Psoas muscle (tissue), 8 donors: ENCODE measurements around the gene ABCG1. TPM values are rescaled to one million over a fixed set of nuclear protein-coding genes. Genes with fewer than 3 reads are reported as not detected.

ENCODE experiments used
- ATAC-seq, 4 donors: fragments of 200-7000 bp; cut with Tn5 transposase; one replicate each; pipeline ENCODE4 v1.9.1; 2020; ENCODE audit warnings: moderate library complexity in 3 of 4, mild to moderate bottlenecking in 2 of 4
- DNase-seq, 2 donors: peaks; one replicate each; pipeline ENCODE4 v3.0.0-alpha.2; 2020
- H3K27ac ChIP-seq: fragments of 200-600 bp; one replicate; pipeline ENCODE4 v1.8.0; 2022
- H3K27me3 ChIP-seq, 3 donors: fragments of 200-600 bp in 1 of 3; one replicate each; pipeline versions ENCODE4 v1.6.1 to v1.8.0; 2013 to 2022; ENCODE audit warnings: low read length in 2 of 3, mild to moderate bottlenecking in 2 of 3, moderate library complexity in 1 of 3; ENCODE audit not compliant: insufficient read depth in 3 of 3
- H3K36me3 ChIP-seq, 2 donors: fragments of 200-600 bp in 1 of 2; one replicate each; pipeline versions ENCODE4 v1.6.1 to v1.8.0; 2013 to 2022; ENCODE audit warnings: low read depth in 1 of 2, mild to moderate bottlenecking in 1 of 2, moderate library complexity in 1 of 2; ENCODE audit not compliant: insufficient read depth in 1 of 2
- H3K4me1 ChIP-seq: fragments of 200-600 bp; one replicate; pipeline ENCODE4 v1.8.0; 2022
- H3K4me3 ChIP-seq: fragments of 200-600 bp; one replicate; pipeline ENCODE4 v1.8.0; 2022; ENCODE audit warnings: mild to moderate bottlenecking
- H3K9me3 ChIP-seq: fragments of 200-600 bp; one replicate; pipeline ENCODE4 v1.8.0; 2022
- WGBS, 3 donors: extraction: QIAGEN DNeasy Blood & Tissue Kit; methylation state at CpG; one replicate each; pipeline versions ENCODE4 v1.1.6 to v1.1.7; 2013; 5-methylcytosine and 5-hydroxymethylcytosine counted together
- intact Hi-C, 2 donors: fragments of 100-400 bp; cut with DNase I; formaldehyde crosslinking; loops; one replicate each; pipeline versions ENCODE4 v1.11.0 to v1.14.2; 2022
- polyA plus RNA-seq, 3 donors: library from polyadenylated mRNA; stranded (reverse); fragments of 200-250 nt; gene quantifications; one replicate each; pipeline ENCODE4 v1.2.3, GENCODE V29; 2013
- total RNA-seq, 4 donors: library from RNA; stranded (reverse); fragmentation: NEBNext Ultra II Directional in 2 of 4; extraction: Animal tissue kit (Norgen Biotek cat#: 25700) in 2 of 4; gene quantifications; one replicate each; pipeline versions ENCODE4 v1.2.1 to v1.2.4, GENCODE V29; 2021 to 2023
- TF ChIP-seq, protein P1 (sequence below): fragments of 200-600 bp; IDR thresholded peaks from one replicate; pipeline ENCODE4 v1.8.0; 2022; ENCODE audit warnings: antibody characterized with exemption
- donor health status: healthy with polysubstance abuse.
- donor health status: DM: no; HTN: no; CAD: no; lungs with moderate emphysema.
- donor health status: Bipolar disorder and iron deficiency.
- donor health status: healthy.
- donor health status: DM: yes; HTN: yes; CAD: no.
- donor health status: DM: no; HTN: no; CAD: no.
- donor health status: DM: no; HTN: no; CAD: no.
- donor health status: DM: yes; HTN: yes; CAD: no.

The ABCG1 gene
- total and polyA plus RNA-seq, 7 donors: 2.9 to 35.8 (median 4.4) TPM

DNA sequence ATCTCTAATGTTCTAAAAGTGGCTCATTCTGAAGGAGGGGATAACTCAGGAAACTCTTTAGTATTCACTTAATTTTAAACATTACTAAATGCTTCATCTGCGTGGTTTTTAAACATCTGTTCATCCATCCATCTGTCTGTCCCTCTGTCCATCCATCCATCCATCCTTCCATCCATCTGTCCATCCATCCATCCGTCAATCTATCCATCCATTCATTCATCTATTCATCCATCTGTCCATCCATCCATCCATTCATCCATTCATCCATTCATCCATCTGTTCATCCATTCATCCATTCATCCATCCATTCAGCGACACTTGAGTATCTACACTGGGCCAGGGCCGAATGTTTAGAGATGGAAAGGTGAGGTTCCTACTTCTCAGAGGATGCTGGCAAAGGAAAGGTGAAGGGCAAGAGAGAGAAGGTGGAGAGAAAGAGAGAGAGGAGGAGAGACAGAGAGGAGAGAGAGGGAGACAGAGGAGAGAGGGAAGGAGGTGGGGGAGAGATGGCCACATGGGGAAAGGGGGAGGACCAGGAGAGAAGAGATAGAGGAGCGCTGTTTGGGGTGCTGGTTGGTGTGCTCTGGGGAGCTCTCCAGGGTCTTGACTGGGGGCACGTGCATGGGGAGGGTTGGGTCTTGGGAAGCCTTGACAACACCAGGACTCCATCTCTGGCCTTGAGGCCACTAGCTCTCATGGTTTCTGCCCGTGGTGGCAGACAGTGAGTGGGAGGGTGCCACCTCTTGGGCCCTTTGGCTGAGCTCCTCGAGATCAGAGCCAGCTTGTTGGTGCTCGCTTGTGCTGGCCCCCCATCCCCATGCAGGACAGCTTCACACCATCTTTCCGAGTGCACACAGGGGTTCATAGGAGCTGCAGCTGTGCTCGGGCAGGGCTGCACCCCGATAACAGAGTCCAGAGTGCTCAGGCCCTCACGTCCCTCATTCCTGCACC, 45.6 kb downstream of the ABCG1 start:
- Histone ChIP-seq H3K9me3 (no peaks in the 10 kb centered on the region), H3K27ac (peak overlapping the region; percentile 69), H3K4me3 (no peak overlapping the region), H3K36me3 (no peaks in the 10 kb centered on the region), H3K4me1 (peaks cover 11% of the 10 kb centered on the region), H3K27me3 (no peaks in the 10 kb centered on the region)
- intact Hi-C loops: no loop called here
- TF ChIP-seq, protein P1, sequence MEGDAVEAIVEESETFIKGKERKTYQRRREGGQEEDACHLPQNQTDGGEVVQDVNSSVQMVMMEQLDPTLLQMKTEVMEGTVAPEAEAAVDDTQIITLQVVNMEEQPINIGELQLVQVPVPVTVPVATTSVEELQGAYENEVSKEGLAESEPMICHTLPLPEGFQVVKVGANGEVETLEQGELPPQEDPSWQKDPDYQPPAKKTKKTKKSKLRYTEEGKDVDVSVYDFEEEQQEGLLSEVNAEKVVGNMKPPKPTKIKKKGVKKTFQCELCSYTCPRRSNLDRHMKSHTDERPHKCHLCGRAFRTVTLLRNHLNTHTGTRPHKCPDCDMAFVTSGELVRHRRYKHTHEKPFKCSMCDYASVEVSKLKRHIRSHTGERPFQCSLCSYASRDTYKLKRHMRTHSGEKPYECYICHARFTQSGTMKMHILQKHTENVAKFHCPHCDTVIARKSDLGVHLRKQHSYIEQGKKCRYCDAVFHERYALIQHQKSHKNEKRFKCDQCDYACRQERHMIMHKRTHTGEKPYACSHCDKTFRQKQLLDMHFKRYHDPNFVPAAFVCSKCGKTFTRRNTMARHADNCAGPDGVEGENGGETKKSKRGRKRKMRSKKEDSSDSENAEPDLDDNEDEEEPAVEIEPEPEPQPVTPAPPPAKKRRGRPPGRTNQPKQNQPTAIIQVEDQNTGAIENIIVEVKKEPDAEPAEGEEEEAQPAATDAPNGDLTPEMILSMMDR: no peak
- DNase-seq: peak in 1 of 2 donors; percentile 26
- 70 to 87% (median 71%) methylated on average over 12 to 13 of the region's 13 CpGs for WGBS, 3 donors
- ATAC-seq: no peak

GRCh38 chr21:42265231-42265812, 46.4 kb downstream of the ABCG1 start:
- DNase-seq (peak in 1 of 2 donors; percentile 39), ATAC-seq (no peak)
- WGBS, 3 donors: 64 to 74% (median 68%) methylated on average over 12 of the region's 12 CpGs
- H3K9me3 ChIP-seq: no peaks in the 10 kb centered on the region
- H3K27ac ChIP-seq: no peak overlapping the region
- TF ChIP-seq, protein P1: no peak
- peaks cover 11% of the 10 kb centered on the region for H3K4me1 ChIP-seq
- intact Hi-C loops: no loop called here
- no peaks in the 10 kb centered on the region for H3K27me3 ChIP-seq
- H3K36me3 ChIP-seq: no peaks in the 10 kb centered on the region
- no peak overlapping the region for H3K4me3 ChIP-seq

DNA sequence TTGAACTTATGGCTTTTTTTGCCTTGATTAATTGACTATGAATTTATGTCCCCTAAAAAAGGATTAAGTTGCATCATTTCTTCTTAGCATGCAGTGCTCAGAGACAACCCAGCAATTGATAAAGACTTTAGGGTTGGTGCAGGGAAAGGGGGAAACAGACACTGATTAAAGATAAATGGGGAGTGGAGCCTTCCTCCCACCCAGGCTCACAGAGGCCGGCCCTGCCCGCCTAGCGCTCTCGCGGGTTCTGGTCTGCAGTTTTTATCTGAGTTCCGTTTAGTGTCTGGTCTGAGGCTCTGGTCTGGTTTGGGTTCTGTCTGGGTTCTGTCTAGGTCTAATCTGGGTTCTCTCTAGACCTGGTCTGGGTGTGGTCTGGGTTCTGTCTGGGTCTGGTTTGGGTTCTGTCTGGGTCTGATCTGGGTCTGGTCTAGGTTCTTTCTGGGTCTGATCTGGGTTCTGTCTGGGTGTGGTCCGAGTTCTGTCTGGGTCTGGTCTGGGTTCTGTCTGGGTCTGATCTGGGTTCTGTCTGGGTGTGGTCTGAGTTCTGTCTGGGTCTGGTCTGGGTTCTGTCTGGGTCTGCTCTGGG, 48.1 kb downstream of the ABCG1 start:
- Histone ChIP-seq H3K4me1 (peaks cover 11% of the 10 kb centered on the region), H3K27me3 (no peaks in the 10 kb centered on the region), H3K27ac (no peak overlapping the region), H3K4me3 (no peak overlapping the region), H3K36me3 (peaks cover 0 to 1% of the 10 kb centered on the region in 2 donors), H3K9me3 (no peaks in the 10 kb centered on the region)
- 78 to 86% (median 81%) methylated on average over 7 of the region's 7 CpGs for WGBS, 3 donors
- ATAC-seq (no peak), DNase-seq (no peak)
- intact Hi-C loops: no loop called here
- TF ChIP-seq, protein P1: no peak

GRCh38 chr21:42269386-42269785, 50.4 kb downstream of the ABCG1 start:
- intact Hi-C loops: no loop called here
- Histone ChIP-seq H3K9me3 (no peaks in the 10 kb centered on the region), H3K4me1 (no peaks in the 10 kb centered on the region), H3K27ac (no peak overlapping the region), H3K4me3 (no peak overlapping the region), H3K27me3 (no peaks in the 10 kb centered on the region), H3K36me3 (peaks cover 0 to 22% of the 10 kb centered on the region in 2 donors)
- TF ChIP-seq, protein P1: no peak
- 78 to 88% (median 86%) methylated on average over 10 of the region's 10 CpGs for WGBS, 3 donors
- DNase-seq: peak in 1 of 2 donors; percentile 30
- ATAC-seq: no peak
